ENCODE data around the gene DNAH10.

Gene DNAH10

GRCh38 chr12:123936471-123936870 lies 174.4 kb downstream of the DNAH10 start:
- no peak for DNase-seq
- no peak for ATAC-seq (replicated peaks)
- Mint-ChIP-seq H3K4me1 (ENCODE audit: low read depth in 2 of 2) (peaks cover 47 to 50% of the 10 kb centered on the region in 2 donors), H3K4me3 (peak overlapping the region; percentile 68 to 75), H3K9me3 (no peaks in the 10 kb centered on the region), H3K27me3 (peaks cover 0 to 13% of the 10 kb centered on the region in 2 donors), H3K27ac (peak overlapping the region; percentile 84 to 94), H3K36me3 (ENCODE audit: insufficient read depth) (peaks cover 9% of the 10 kb centered on the region)

- H3K4me3 Mint-ChIP-seq: peak overlapping the region; percentile 82 to 85
Observed at GRCh38 chr12:123936956-123937706, 175.0 kb downstream of the DNAH10 start.

GRCh38 chr12:123937707-123938591 lies 175.8 kb downstream of the DNAH10 start:
- DNase-seq (peak; percentile 48 to 61 (median 50)), ATAC-seq (replicated peaks) (peak; percentile 96)
- Mint-ChIP-seq H3K4me3 (peak overlapping the region; percentile 82 to 85), H3K27ac (peak overlapping the region; percentile 91 to 94), H3K4me1 (ENCODE audit: low read depth in 2 of 2) (peaks cover 41 to 45% of the 10 kb centered on the region in 2 donors), H3K36me3 (ENCODE audit: insufficient read depth) (peaks cover 13% of the 10 kb centered on the region), H3K9me3 (no peaks in the 10 kb centered on the region), H3K27me3 (no peaks in the 10 kb centered on the region)

More at GRCh38 chr12:123936956-123937706, 175.0 kb downstream of the DNAH10 start:
- peaks cover 9% of the 10 kb centered on the region for H3K36me3 Mint-ChIP-seq (ENCODE audit: insufficient read depth)
- no peaks in the 10 kb centered on the region for H3K9me3 Mint-ChIP-seq
- no peak for DNase-seq
- peak overlapping the region; percentile 91 to 94 for H3K27ac Mint-ChIP-seq
- H3K4me1 Mint-ChIP-seq (ENCODE audit: low read depth in 2 of 2): peaks cover 41 to 43% of the 10 kb centered on the region in 2 donors
- ATAC-seq (replicated peaks): no peak
- H3K27me3 Mint-ChIP-seq: peaks cover 0 to 6% of the 10 kb centered on the region in 2 donors

- Mint-ChIP-seq H3K27me3 (no peaks in the 10 kb centered on the region), H3K4me1 (ENCODE audit: low read depth in 2 of 2) (peaks cover 34 to 41% of the 10 kb centered on the region in 2 donors), H3K27ac (peak overlapping the region; percentile 91 to 94), H3K4me3 (peak overlapping the region; percentile 82 to 85), H3K9me3 (no peaks in the 10 kb centered on the region), H3K36me3 (ENCODE audit: insufficient read depth) (peaks cover 13% of the 10 kb centered on the region)
- ATAC-seq (replicated peaks): no peak
- DNase-seq: peak in 1 of 3 experiments; percentile 6
Observed at GRCh38 chr12:123938679-123939480, 176.8 kb downstream of the DNAH10 start.

GRCh38 chr12:123939716-123940626 lies 177.9 kb downstream of the DNAH10 start:
- Mint-ChIP-seq H3K4me1 (ENCODE audit: low read depth in 2 of 2) (peaks cover 34 to 41% of the 10 kb centered on the region in 2 donors), H3K9me3 (no peaks in the 10 kb centered on the region), H3K4me3 (peak overlapping the region in 1 of 2 donors; percentile 33), H3K27ac (peak overlapping the region; percentile 26 to 91), H3K36me3 (ENCODE audit: insufficient read depth) (peaks cover 16% of the 10 kb centered on the region), H3K27me3 (no peaks in the 10 kb centered on the region)
- DNase-seq: no peak
- no peak for ATAC-seq (replicated peaks)

GRCh38 chr12:123940627-123940966 lies 178.5 kb downstream of the DNAH10 start:
- DNase-seq (no peak), ATAC-seq (replicated peaks) (no peak)
- H3K36me3 Mint-ChIP-seq (ENCODE audit: insufficient read depth): peaks cover 16% of the 10 kb centered on the region

GRCh38 chr12:123941000-123941399 lies 178.9 kb downstream of the DNAH10 start:
- H3K4me3 Mint-ChIP-seq: no peak overlapping the region
- H3K27ac Mint-ChIP-seq: peak overlapping the region in 1 of 2 donors; percentile 46
- H3K36me3 Mint-ChIP-seq (ENCODE audit: insufficient read depth): peaks cover 16% of the 10 kb centered on the region
- DNase-seq (no peak), ATAC-seq (replicated peaks) (no peak)
- H3K4me1 Mint-ChIP-seq (ENCODE audit: low read depth in 2 of 2): peaks cover 34 to 36% of the 10 kb centered on the region in 2 donors
- no peaks in the 10 kb centered on the region for H3K9me3 Mint-ChIP-seq
- H3K27me3 Mint-ChIP-seq: no peaks in the 10 kb centered on the region

More at GRCh38 chr12:123940627-123940966, 178.5 kb downstream of the DNAH10 start:
- H3K4me3 Mint-ChIP-seq: peak overlapping the region in 1 of 2 donors; percentile 33
- no peaks in the 10 kb centered on the region for H3K27me3 Mint-ChIP-seq
- peaks cover 34 to 37% of the 10 kb centered on the region in 2 donors for H3K4me1 Mint-ChIP-seq (ENCODE audit: low read depth in 2 of 2)
- H3K27ac Mint-ChIP-seq: peak overlapping the region; percentile 26 to 88
- no peaks in the 10 kb centered on the region for H3K9me3 Mint-ChIP-seq

- H3K36me3 Mint-ChIP-seq (ENCODE audit: insufficient read depth): peaks cover 12% of the 10 kb centered on the region
- ATAC-seq (replicated peaks) (no peak), DNase-seq (no peak)
- H3K4me3 Mint-ChIP-seq: no peak overlapping the region
- no peaks in the 10 kb centered on the region for H3K9me3 Mint-ChIP-seq
- H3K27ac Mint-ChIP-seq: peak overlapping the region; percentile 26 to 46
- H3K4me1 Mint-ChIP-seq (ENCODE audit: low read depth in 2 of 2): peaks cover 29% of the 10 kb centered on the region in 2 donors
- H3K27me3 Mint-ChIP-seq: no peaks in the 10 kb centered on the region
Observed at GRCh38 chr12:123941624-123942237, 179.6 kb downstream of the DNAH10 start.

- peaks cover 28 to 29% of the 10 kb centered on the region in 2 donors for H3K4me1 Mint-ChIP-seq (ENCODE audit: low read depth in 2 of 2)
- ATAC-seq (replicated peaks) (no peak), DNase-seq (no peak)
- no peaks in the 10 kb centered on the region for H3K9me3 Mint-ChIP-seq
- H3K27ac Mint-ChIP-seq: peak overlapping the region in 1 of 2 donors; percentile 46
- no peak overlapping the region for H3K4me3 Mint-ChIP-seq
- peaks cover 12% of the 10 kb centered on the region for H3K36me3 Mint-ChIP-seq (ENCODE audit: insufficient read depth)
- no peaks in the 10 kb centered on the region for H3K27me3 Mint-ChIP-seq
Observed at GRCh38 chr12:123942238-123942653, 180.1 kb downstream of the DNAH10 start.

GRCh38 chr12:123942911-123943648 lies 181.0 kb downstream of the DNAH10 start:
- no peaks in the 10 kb centered on the region for H3K9me3 Mint-ChIP-seq
- no peak for DNase-seq
- peak overlapping the region in 1 of 2 donors; percentile 25 for H3K27ac Mint-ChIP-seq
- peaks cover 12% of the 10 kb centered on the region for H3K36me3 Mint-ChIP-seq (ENCODE audit: insufficient read depth)
- ATAC-seq (replicated peaks): no peak
- H3K4me1 Mint-ChIP-seq (ENCODE audit: low read depth in 2 of 2): peaks cover 20 to 21% of the 10 kb centered on the region in 2 donors
- no peak overlapping the region for H3K4me3 Mint-ChIP-seq
- no peaks in the 10 kb centered on the region for H3K27me3 Mint-ChIP-seq

- Mint-ChIP-seq H3K4me1 (ENCODE audit: low read depth in 2 of 2) (peaks cover 14 to 16% of the 10 kb centered on the region in 2 donors), H3K27me3 (no peaks in the 10 kb centered on the region), H3K4me3 (no peak overlapping the region), H3K9me3 (no peaks in the 10 kb centered on the region), H3K36me3 (ENCODE audit: insufficient read depth) (peaks cover 12% of the 10 kb centered on the region), H3K27ac (peak overlapping the region in 1 of 2 donors; percentile 25)
- no peak for ATAC-seq (replicated peaks)
- no peak for DNase-seq
Observed at GRCh38 chr12:123943816-123944215, 181.7 kb downstream of the DNAH10 start.

Data from effector memory CD8-positive, alpha-beta T cell (primary cell).